Thoracic aorta (tissue), 2 donors: ENCODE data around the gene STN1. TPM values are rescaled to one million over a fixed set of nuclear protein-coding genes. Genes with fewer than 3 reads are reported as not detected.

ENCODE experiments used
- ATAC-seq: fragments of 150-250 bp; one replicate; pipeline ENCODE4 v1.8.0; 2017; ENCODE audit warnings: low read depth; ENCODE audit not compliant: insufficient number of reproducible peaks, low FRiP score
- DNase-seq: peaks from one replicate; pipeline ENCODE4 v3.0.0-alpha.2; 2020; ENCODE audit warnings: low spot score
- H3K27ac ChIP-seq, 2 donors: fragments of 200-600 bp; sonication (generic); 1 replicate in 1 of 2; 2 replicates in 1 of 2; pipeline ENCODE4 v1.5.1; 2016; ENCODE audit warnings: mild to moderate bottlenecking in 2 of 2, moderate library complexity in 2 of 2
- H3K27me3 ChIP-seq: fragments of 200-600 bp; sonication (generic); replicated peaks from 2 replicates; pipeline ENCODE4 v1.6.0; 2016; ENCODE audit warnings: mild to moderate bottlenecking; ENCODE audit not compliant: insufficient read depth
- H3K36me3 ChIP-seq: fragments of 200-600 bp; sonication (generic); one replicate; pipeline ENCODE4 v1.5.1; 2016
- H3K4me1 ChIP-seq, 2 donors: fragments of 200-600 bp; sonication (generic); 1 replicate in 1 of 2; 2 replicates in 1 of 2; pipeline versions ENCODE4 v1.5.1 to v1.6.0; 2016; ENCODE audit warnings: low read depth in 2 of 2, mild to moderate bottlenecking in 1 of 2; ENCODE audit not compliant: control insufficient read depth in 1 of 2
- H3K4me3 ChIP-seq: fragments of 200-600 bp; sonication (generic); 2 replicates; pipeline ENCODE4 v1.5.1; 2016; ENCODE audit warnings: mild to moderate bottlenecking
- H3K9me3 ChIP-seq: fragments of 200-600 bp; sonication (generic); 2 replicates; pipeline ENCODE4 v1.5.1; 2016
- total RNA-seq, 2 donors: library from RNA; depleted of rRNA; stranded (reverse); fragments of >200 nt; gene quantifications; one replicate each; pipeline versions ENCODE4 v1.1.0 to v1.2.3, GENCODE V29; 2016
- TF ChIP-seq, protein P1 (sequence below): fragments of 200-600 bp; sonication (generic); IDR thresholded peaks from one replicate; pipeline ENCODE4 v1.5.1; 2019; ENCODE audit warnings: antibody characterized with exemption

The STN1 gene, protein sequence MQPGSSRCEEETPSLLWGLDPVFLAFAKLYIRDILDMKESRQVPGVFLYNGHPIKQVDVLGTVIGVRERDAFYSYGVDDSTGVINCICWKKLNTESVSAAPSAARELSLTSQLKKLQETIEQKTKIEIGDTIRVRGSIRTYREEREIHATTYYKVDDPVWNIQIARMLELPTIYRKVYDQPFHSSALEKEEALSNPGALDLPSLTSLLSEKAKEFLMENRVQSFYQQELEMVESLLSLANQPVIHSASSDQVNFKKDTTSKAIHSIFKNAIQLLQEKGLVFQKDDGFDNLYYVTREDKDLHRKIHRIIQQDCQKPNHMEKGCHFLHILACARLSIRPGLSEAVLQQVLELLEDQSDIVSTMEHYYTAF
- 10 to 100 TPM; 11.6 to 30.6 TPM for total RNA-seq

DNA sequence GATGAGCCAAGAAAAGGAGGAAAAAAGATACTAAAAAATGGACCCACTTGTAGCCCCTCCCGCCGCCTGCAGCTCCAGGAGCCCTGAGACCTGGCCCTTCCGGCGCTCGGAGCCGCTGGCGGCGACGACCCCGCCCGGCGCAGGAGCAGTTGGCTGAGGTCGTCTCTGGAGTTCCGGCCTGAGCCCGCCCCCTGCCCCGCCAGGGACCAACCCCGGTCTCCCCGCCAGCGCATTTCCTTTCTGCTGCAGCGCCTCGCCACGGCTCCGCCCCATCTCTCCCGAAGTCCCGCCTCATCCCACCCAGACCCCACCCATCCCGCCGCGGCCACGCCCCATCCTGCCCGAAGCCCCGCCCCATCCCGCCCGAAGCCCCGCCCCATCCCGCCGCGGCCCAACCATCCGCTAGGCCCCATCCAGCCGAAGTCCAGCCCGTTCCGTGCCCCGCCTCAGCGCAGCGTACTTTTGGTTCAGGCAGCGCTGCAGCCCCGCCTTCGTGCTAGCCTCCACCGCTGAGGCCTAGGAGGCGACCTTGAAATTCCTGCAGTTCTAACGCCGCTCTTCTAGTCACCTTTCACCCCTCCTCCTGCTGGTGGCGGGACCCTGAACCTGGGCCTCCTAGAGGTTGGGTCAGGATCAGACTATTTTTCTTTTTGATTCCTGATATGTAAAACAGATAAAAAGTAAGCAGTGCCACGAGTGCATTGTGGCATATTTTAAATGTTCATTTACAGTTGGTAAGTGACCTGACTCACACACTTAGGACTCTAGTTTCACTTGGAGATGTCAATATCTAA, at the start of gene STN1:
Gene STN1, minus strand, starts transcription at position 132 of the 794 bp plus-strand sequence. CDS start 590 bp downstream, outside the sequence.
- Histone ChIP-seq H3K9me3 (no peaks in the 10 kb centered on the region), H3K36me3 (no peaks in the 10 kb centered on the region), H3K4me1 (peaks cover 11 to 44% of the 10 kb centered on the region in 2 donors), H3K27ac (peak within 1 kb of the TSS; percentile 86 to 96), H3K27me3 (no peaks in the 10 kb centered on the region), H3K4me3 (peak within 1 kb of the TSS; percentile 70)
- peak; percentile 91 for ATAC-seq
- DNase-seq: peak; percentile 91
- TF ChIP-seq, protein P1, sequence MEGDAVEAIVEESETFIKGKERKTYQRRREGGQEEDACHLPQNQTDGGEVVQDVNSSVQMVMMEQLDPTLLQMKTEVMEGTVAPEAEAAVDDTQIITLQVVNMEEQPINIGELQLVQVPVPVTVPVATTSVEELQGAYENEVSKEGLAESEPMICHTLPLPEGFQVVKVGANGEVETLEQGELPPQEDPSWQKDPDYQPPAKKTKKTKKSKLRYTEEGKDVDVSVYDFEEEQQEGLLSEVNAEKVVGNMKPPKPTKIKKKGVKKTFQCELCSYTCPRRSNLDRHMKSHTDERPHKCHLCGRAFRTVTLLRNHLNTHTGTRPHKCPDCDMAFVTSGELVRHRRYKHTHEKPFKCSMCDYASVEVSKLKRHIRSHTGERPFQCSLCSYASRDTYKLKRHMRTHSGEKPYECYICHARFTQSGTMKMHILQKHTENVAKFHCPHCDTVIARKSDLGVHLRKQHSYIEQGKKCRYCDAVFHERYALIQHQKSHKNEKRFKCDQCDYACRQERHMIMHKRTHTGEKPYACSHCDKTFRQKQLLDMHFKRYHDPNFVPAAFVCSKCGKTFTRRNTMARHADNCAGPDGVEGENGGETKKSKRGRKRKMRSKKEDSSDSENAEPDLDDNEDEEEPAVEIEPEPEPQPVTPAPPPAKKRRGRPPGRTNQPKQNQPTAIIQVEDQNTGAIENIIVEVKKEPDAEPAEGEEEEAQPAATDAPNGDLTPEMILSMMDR: peak; percentile 24

DNA sequence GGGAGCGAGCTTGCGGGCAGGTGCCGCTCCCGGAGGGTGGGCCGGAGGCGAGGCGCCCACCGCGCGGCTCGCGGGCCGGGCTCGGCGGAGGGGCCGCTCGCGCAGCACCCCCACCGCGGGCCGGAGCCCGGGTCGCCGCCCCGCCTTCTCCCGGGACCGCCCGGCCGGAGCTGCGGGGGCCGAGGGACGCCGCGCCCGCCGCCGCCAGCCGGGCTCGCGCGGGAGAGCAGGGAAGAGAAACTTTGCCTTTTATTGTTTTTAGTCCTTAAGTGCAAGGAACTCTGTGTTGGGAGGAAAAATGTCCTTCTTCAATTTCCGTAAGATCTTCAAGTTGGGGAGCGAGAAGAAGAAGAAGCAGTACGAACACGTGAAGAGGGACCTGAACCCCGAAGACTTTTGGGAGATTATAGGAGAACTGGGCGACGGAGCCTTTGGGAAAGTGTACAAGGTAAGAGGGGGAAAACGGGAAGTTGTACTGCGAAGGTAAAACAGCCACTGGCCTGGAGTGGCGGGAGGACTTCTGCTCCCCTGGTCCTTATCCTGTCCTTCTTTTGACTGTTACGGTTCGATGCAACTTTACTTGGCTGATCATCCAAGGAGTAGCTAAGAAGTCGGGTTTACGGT, 49.6 kb upstream of the STN1 start:
- DNase-seq: no peak

DNA sequence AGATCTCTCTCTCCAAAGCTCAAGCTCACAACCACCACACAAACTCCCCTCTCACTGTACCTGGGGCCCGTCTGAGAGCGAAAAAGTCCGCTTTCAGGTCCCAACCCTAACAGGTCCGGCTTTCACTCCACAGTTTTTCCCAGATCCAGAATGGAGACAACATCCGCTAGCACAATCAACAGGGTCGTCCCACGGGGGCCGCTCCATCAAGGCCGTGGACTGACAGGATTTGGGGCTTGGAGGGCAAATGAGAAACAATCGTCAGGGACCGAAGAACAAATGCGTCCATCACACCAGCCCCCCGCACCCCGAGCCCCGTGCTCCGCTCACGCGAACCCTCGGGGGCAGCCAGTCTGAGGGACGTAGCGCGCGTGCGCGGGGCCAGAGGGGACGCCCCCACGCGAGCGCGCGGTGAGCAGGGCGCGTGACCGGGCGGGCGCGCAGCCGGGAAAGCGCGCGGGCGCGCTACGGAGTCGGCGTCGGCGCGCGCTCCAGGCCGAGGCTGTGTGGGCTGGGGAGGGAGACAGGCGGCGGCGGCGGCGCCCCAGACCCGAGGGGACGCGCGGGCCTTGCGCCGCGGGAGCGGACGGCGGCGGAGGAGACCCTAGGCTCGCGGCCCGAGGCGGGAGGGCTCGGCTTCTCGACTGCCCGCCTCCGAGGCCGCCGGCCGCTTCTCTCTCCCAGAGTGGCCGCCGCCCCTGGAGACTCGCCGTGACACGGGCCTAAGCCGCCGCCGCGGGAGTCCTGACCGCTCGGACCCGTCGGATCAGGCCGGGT, 48.9 kb upstream of the STN1 start, which contains the start of gene SLK:
Gene SLK, plus strand, starts transcription at position 470 of the 777 bp plus-strand sequence. CDS start 606 bp downstream, outside the sequence.
- no peaks in the 10 kb centered on the region for H3K27me3 ChIP-seq
- DNase-seq (peak; percentile 11), ATAC-seq (peak; percentile 76)
- H3K27ac ChIP-seq: peak within 1 kb of the TSS; percentile 89
- peak within 1 kb of the TSS; percentile 78 for H3K4me3 ChIP-seq
- no peaks in the 10 kb centered on the region for H3K9me3 ChIP-seq
- TF ChIP-seq, protein P1: no peak
- peaks cover 13 to 22% of the 10 kb centered on the region in 2 donors for H3K4me1 ChIP-seq
- no peaks in the 10 kb centered on the region for H3K36me3 ChIP-seq

More for the DNA sequence above, 49.6 kb upstream of the STN1 start:
- peaks cover 13 to 22% of the 10 kb centered on the region in 2 donors for H3K4me1 ChIP-seq
- TF ChIP-seq, protein P1: peak; percentile 10
- ATAC-seq: peak; percentile 54
- no peaks in the 10 kb centered on the region for H3K36me3 ChIP-seq
- peak overlapping the region; percentile 89 for H3K27ac ChIP-seq
- no peaks in the 10 kb centered on the region for H3K9me3 ChIP-seq
- H3K4me3 ChIP-seq: peak overlapping the region; percentile 78
- no peaks in the 10 kb centered on the region for H3K27me3 ChIP-seq

DNA sequence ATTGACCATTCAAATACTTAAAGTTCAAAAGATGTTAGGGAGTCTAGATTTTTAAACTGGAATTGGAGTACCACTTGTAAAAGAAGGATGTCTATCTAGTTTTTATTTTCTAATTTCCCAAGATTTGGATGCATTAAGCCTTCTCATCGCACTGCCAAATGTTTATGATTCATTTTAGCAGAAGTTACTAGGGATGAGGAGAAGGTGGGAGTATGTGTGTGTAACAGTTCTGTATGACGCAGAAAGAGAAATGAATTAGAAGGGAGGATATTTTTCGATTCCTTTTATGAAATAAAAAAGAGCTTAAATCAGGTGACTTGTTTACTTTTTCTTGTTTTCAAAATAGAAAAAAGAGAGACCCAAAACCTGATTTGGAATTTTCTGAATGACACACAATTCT, 42.1 kb upstream of the STN1 start:
- no peaks in the 10 kb centered on the region for H3K4me1 ChIP-seq
- H3K4me3 ChIP-seq: no peak overlapping the region
- H3K27ac ChIP-seq: no peak overlapping the region
- H3K9me3 ChIP-seq: no peaks in the 10 kb centered on the region
- no peak for DNase-seq
- no peaks in the 10 kb centered on the region for H3K36me3 ChIP-seq
- no peak for ATAC-seq
- no peaks in the 10 kb centered on the region for H3K27me3 ChIP-seq
- TF ChIP-seq, protein P1: no peak
